HTR-8/SVneo (cell line): ENCODE data around the gene RERE.

ENCODE experiments used
- DNase-seq: peaks from one replicate; pipeline ENCODE4 v3.0.0; 2011; ENCODE audit warnings: low spot score, mixed read lengths; ENCODE audit not compliant: insufficient read length
- FAIRE-seq: peaks from 2 replicates; lab custom pipeline; 2011; peaks lifted over from hg19 to GRCh38; lab: Jason Lieb, UNC

The RERE gene

GRCh38 chr1:8357329-8358101 lies 459.9 kb downstream of the RERE start:
- FAIRE-seq (no peak), DNase-seq (no peak)

DNA sequence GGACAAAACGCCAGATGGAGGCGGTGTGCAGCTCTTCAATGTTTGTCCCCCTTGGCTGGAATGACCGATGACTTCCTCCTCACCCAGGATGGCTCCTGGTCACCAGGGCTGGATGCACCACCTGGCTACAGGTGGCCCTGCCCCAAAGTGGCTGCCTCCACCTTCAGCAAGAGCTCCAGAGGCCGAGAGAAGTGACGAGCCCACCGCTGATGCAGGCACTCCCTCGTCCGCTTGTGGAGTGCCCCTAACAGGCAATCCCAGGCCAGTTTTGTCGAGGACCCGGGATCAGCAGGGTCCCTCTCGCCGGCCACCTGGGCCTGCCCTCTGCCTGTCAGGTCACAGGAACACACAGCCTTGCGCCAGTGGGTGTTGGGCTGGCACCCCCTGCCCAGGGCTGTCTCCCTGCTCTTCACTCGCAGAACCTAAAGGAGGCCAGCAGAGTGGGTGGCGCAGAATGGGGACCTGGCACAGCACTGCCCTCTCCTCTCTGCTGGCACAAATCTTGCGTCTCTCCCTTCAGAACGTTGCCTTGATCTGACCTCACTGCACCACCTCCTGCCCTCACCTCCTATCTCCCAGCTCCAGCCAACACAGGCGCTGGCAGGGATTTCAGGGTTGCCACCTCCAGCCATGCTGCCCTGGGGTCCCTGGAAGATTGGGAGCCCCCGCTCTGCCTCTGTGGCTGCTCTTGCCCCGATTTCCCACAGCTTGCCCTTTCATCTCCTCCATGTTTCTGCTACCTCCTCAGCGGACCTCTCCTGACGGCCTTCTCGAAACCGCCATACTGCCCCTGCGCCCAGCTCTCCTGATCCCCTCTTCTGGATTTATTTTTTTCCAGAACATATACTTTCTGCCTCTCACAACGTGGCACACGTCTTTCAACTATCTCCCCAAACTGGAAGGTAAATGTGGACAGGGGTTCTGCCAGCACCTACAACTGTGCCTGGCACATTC lies 460.9 kb downstream of the RERE start:
- FAIRE-seq (no peak), DNase-seq (no peak)

GRCh38 chr1:8355439-8356255 lies 461.8 kb downstream of the RERE start:
- FAIRE-seq: no peak

GRCh38 chr1:8354038-8354437 lies 463.4 kb downstream of the RERE start:
- FAIRE-seq: no peak
- no peak for DNase-seq

More at GRCh38 chr1:8355439-8356255, 461.8 kb downstream of the RERE start:
- DNase-seq: no peak

DNA sequence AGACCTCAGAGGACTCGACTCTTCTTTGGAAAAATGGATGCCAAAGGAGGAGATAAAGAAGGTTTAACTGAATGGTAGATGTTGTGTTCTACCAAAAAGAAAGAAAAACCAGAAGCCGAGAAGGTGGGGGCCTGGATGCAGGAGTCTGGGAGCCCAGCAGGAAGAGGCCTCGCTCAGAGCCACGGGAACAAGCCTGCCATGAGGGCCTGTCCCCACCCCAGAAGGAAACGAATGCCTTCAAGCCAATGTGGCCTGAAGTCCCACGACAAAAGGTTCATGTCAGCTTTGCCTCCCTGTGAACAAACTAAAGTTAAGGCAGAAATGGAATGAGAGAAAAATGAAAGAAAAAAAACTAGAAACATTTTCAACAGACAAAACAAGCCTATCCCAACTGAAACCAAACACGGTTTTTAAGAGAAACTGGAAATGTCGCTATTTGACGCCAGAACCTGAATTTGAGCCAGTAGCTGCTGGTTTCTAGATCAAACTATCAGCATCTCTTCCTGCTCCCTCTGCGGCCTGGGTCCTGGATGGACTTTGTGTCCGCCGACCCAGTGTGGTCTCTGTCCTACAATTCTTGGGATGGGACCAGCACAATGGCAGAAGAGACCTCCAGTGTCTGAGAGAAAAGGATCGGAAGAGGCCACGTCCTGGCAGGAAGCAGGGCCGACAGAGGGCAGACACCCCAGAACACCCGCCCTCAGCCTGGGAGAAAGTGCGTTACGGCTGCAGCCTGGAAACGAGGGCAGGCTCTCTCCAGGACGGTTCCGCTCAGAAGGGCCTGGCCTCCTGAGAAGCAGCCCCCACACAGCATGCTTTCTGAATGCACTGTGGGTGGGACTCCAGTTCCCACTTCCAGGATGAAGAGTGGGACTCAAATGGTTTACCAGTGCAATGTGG lies 464.3 kb downstream of the RERE start:
- no peak for FAIRE-seq
- DNase-seq: no peak

- no peak for DNase-seq
- no peak for FAIRE-seq
Observed at GRCh38 chr1:8352471-8352845, 465.0 kb downstream of the RERE start.

GRCh38 chr1:8351693-8352470 lies 465.6 kb downstream of the RERE start:
- FAIRE-seq (no peak), DNase-seq (no peak)

GRCh38 chr1:8350914-8351684 lies 466.3 kb downstream of the RERE start:
- DNase-seq (no peak), FAIRE-seq (no peak)

GRCh38 chr1:8349961-8350360 lies 467.5 kb downstream of the RERE start:
- DNase-seq (no peak), FAIRE-seq (no peak)

- DNase-seq: no peak
- peak; percentile 70 for FAIRE-seq
Observed at GRCh38 chr1:8349473-8349865, 468.0 kb downstream of the RERE start.

- DNase-seq (peak; percentile 73), FAIRE-seq (peak; percentile 13)
Observed at GRCh38 chr1:8348777-8349472, 468.5 kb downstream of the RERE start.

DNA sequence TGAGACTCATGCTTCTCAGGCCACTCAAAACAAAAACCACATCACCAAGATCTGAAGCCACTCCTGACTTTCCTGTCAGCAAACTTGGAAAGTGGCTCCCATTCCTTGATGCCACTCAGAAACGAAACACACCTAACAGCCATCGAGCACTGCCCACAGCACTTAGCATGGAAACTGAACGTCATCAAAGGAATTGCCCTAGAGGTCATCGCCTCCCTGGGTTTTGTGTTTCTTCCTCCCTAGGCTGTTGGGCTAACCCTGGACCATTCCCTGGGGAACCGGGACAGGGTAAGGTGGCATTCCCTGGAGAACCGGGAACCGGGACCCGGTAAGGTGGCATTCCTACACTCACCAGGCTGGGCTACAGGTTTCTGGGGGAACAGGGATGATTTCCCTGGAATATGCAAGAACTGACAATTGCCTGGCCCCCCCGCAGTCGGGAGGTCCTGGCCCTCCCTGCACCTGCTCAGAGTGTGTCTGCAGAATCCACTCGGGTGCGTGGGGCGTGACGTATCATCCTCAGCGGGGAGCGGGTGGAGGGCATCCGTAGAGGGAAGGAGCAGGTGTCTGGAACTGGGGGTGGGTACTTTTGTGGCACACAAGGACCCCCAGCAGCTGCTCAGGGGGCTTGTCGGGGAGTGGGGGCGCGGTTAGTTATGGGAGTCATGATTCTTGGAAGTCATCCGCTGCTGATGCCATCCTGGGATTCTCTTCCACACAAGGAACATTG lies 469.2 kb downstream of the RERE start:
- FAIRE-seq (no peak), DNase-seq (no peak)

DNA sequence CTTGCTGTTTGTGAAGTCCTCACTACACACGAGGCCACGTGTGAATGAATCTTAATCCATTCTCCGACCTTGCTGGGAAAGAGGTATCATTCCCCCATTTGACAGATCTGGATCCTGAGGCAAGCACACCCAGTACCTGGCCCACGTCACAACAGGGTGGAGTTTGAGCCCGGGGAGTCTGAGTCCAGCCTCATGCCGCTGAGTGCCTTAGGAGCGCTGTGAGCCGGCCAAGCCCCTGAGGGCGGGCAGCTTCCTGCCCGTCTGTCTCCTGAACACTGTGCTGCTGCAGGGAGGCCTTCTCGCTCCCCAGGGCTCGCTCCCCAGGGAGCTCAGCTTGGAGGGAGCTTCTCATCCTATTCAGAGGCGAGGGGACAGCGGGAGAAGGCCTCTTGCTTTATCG lies 469.8 kb downstream of the RERE start:
- no peak for FAIRE-seq
- DNase-seq: no peak

- FAIRE-seq (no peak), DNase-seq (no peak)
Observed at GRCh38 chr1:8345621-8346415, 471.6 kb downstream of the RERE start.

DNA sequence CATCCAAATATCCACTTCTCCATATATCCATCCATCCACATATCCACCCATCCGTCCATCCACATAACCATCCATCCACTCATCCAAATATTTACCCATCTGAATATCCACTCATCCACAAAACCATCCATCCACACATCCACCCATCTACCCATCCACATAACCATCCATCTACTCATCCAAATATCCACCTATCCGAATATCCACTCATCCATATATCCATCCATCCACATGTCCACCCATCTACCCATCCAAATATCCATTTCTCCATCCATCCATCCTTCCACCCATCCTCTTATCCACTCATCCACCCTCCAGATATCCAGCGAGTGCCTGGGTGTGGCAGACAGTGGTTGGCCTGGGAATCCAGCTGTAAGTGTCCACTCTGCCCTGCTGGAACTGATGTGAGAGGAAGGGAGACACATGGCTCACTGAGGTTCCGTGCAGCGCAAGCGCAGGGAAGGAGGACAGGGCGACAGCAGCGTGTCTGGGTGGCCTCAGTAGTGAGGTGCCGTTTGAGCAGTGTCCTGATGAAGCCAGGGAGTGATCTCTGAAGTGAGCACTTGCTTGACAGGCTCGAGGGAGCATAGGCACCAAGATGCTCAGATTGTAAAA lies 472.4 kb downstream of the RERE start:
- DNase-seq (no peak), FAIRE-seq (no peak)
